Epithelial cell of esophagus (primary cell): Measurements from ENCODE around the gene VWA3B.
"Not testable (repeated sequence)": the region's sequence is repeated elsewhere in the genome, so short reads cannot be mapped to it uniquely, and the experiment has no call there.

Experiments used
- DNase-seq: peaks from one replicate; pipeline ENCODE4 v3.0.0; 2010; ENCODE audit warnings: low read depth
- H3K4me3 ChIP-seq: 2 replicates; pipeline ENCODE4 v1.5.1; 2011; ENCODE audit warnings: mild to moderate bottlenecking, low read length, control low read depth
- CTCF ChIP-seq: IDR thresholded peaks from 2 replicates; pipeline ENCODE4 v1.5.1; 2011; ENCODE audit warnings: low read depth, mild to moderate bottlenecking, low read length, control low read depth, inconsistent platforms; ENCODE audit not compliant: insufficient read depth; ENCODE audit errors: missing control alignments

The VWA3B gene

GRCh38 chr2:98263362-98263761 is 176.4 kb downstream of the VWA3B start:
- no peak for DNase-seq
- TF ChIP-seq CTCF, result no peak

GRCh38 chr2:98268225-98268624 is 181.3 kb downstream of the VWA3B start:
- not testable (repeated sequence) for H3K4me3 ChIP-seq, DNase-seq

More at GRCh38 chr2:98263362-98263761, 176.4 kb downstream of the VWA3B start:
- no peak overlapping the region for H3K4me3 ChIP-seq

- DNase-seq, result peak; percentile 69
- TF ChIP-seq CTCF, result peak; percentile 85
Observed at GRCh38 chr2:98269274-98269673, 182.3 kb downstream of the VWA3B start.

GRCh38 chr2:98269830-98270229 is 182.9 kb downstream of the VWA3B start:
- DNase-seq, result no peak
- no peak overlapping the region for H3K4me3 ChIP-seq
- no peak for TF ChIP-seq CTCF

More at GRCh38 chr2:98269274-98269673, 182.3 kb downstream of the VWA3B start:
- no peak overlapping the region for H3K4me3 ChIP-seq

GRCh38 chr2:98277162-98277859 is 190.3 kb downstream of the VWA3B start:
- TF ChIP-seq CTCF, result no peak
- DNase-seq, result no peak
- no peak overlapping the region for H3K4me3 ChIP-seq

GRCh38 chr2:98278074-98278473 is 191.1 kb downstream of the VWA3B start:
- H3K4me3 ChIP-seq, result no peak overlapping the region
- no peak for TF ChIP-seq CTCF
- no peak for DNase-seq

GRCh38 chr2:98280376-98281102 is 193.6 kb downstream of the VWA3B start:
- H3K4me3 ChIP-seq, result no peak overlapping the region
- DNase-seq, result peak; percentile 59
- TF ChIP-seq CTCF, result no peak
